IMR-90 (cell line): ENCODE results near the gene DIAPH2.

ENCODE experiments used
- MAFK ChIP-seq: IDR thresholded peaks from 2 replicates; pipeline ENCODE4 v1.6.1; 2012; ENCODE audit warnings: low read depth, low read length, improper control_type of control experiment
- NFE2L2 ChIP-seq: fragments of 150-350 bp; IDR thresholded peaks from 2 replicates; pipeline ENCODE4 v1.6.1; 2016; ENCODE audit warnings: low read depth, mild to moderate bottlenecking, low read length
- POLR2A ChIP-seq: IDR thresholded peaks from 2 replicates; pipeline ENCODE4 v1.6.1; 2012; ENCODE audit warnings: mild to moderate bottlenecking, low read depth, low read length
- TF ChIP-seq, protein P1 (sequence below): conservative IDR thresholded peaks from 2 replicates; pipeline ENCODE4 v1.5.1; 2012; ENCODE audit warnings: mild to moderate bottlenecking, low read depth, low read length, improper control_type of control experiment
- TF ChIP-seq, protein P2 (sequence below): fragments of 150-350 bp; IDR thresholded peaks from 2 replicates; pipeline ENCODE4 v1.6.1; 2017; ENCODE audit warnings: mild to moderate bottlenecking, antibody characterized with exemption, low read length, low read depth

DNA sequence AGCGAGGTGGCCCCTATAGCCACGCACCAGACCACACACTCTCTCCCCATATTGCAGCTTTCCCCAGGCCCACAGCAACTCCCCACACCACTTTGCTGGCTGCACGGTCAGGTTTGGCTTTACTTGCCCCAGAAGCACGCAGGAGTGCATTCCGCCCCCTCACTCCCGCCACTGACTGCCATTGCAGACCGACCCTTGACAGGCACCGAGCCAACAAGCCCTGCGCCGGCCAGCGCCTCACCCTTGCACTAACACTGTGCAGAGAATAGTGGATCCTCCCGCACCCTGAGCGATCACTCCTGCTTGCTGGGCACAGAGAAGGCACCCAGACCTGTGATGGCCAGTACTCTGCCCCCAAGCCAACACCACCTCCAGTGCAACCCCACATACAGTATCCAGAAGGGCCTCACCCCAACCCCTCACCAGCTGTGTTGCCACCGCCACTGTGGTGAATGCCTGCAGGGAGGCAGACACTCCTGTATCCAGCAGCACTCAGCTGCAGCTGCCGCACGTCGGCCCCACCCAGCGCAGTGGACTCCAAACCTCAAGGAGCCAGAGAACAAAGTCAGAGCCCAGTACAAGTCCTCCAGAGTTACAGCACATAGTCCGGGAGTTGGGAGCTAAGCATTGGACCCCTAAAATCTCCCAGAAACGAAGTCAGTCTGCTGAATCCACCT, 28.6 kb upstream of the DIAPH2 start:
- TF ChIP-seq NFE2L2 (no peak), POLR2A (no peak), MAFK (no peak)
- TF ChIP-seq, protein P1, sequence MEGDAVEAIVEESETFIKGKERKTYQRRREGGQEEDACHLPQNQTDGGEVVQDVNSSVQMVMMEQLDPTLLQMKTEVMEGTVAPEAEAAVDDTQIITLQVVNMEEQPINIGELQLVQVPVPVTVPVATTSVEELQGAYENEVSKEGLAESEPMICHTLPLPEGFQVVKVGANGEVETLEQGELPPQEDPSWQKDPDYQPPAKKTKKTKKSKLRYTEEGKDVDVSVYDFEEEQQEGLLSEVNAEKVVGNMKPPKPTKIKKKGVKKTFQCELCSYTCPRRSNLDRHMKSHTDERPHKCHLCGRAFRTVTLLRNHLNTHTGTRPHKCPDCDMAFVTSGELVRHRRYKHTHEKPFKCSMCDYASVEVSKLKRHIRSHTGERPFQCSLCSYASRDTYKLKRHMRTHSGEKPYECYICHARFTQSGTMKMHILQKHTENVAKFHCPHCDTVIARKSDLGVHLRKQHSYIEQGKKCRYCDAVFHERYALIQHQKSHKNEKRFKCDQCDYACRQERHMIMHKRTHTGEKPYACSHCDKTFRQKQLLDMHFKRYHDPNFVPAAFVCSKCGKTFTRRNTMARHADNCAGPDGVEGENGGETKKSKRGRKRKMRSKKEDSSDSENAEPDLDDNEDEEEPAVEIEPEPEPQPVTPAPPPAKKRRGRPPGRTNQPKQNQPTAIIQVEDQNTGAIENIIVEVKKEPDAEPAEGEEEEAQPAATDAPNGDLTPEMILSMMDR = no peak
- TF ChIP-seq, protein P2, sequence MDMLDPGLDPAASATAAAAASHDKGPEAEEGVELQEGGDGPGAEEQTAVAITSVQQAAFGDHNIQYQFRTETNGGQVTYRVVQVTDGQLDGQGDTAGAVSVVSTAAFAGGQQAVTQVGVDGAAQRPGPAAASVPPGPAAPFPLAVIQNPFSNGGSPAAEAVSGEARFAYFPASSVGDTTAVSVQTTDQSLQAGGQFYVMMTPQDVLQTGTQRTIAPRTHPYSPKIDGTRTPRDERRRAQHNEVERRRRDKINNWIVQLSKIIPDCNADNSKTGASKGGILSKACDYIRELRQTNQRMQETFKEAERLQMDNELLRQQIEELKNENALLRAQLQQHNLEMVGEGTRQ = no peak
